GM23338 (cell line): Measurements from ENCODE around the gene BBLN. TPM values are rescaled to one million over a fixed set of nuclear protein-coding genes. Genes with fewer than 3 reads are reported as not detected.

ENCODE experiments used
- ATAC-seq: fragments of 200-7000 bp; cut with Tn5 transposase; 3 replicates; pipeline ENCODE4 v1.9.1; 2020
- DNase-seq: peaks from one replicate; pipeline ENCODE4 v3.0.0-alpha.2; 2015; ENCODE audit warnings: low spot score
- H2AFZ ChIP-seq: fragments of 200-600 bp; sonication (generic); 2 replicates; pipeline ENCODE4 v1.8.0; 2016; ENCODE audit warnings: antibody characterized with exemption, mild to moderate bottlenecking, moderate library complexity
- H3F3A ChIP-seq: fragments of 200-600 bp; sonication (generic); replicated peaks from 2 replicates; pipeline ENCODE4 v1.8.0; 2017; ENCODE audit warnings: antibody characterized with exemption, mixed run types, low read depth
- H3K27ac ChIP-seq: fragments of 200-600 bp; sonication (generic); 2 replicates; pipeline ENCODE4 v1.6.1; 2016; ENCODE audit warnings: low read depth
- H3K27me3 ChIP-seq: fragments of 200-600 bp; sonication (generic); 2 replicates; pipeline ENCODE4 v1.8.0; 2016; ENCODE audit warnings: mild to moderate bottlenecking, mixed run types, moderate library complexity; ENCODE audit not compliant: insufficient read depth
- H3K36me3 ChIP-seq: fragments of 200-600 bp; sonication (generic); 2 replicates; pipeline ENCODE4 v1.8.0; 2016; ENCODE audit warnings: mild to moderate bottlenecking; ENCODE audit not compliant: insufficient read depth
- H3K4me1 ChIP-seq: fragments of 200-600 bp; sonication (generic); 2 replicates; pipeline ENCODE4 v1.8.0; 2016; ENCODE audit warnings: mild to moderate bottlenecking, moderate library complexity; ENCODE audit not compliant: insufficient read depth
- H3K4me2 ChIP-seq: fragments of 200-600 bp; sonication (generic); 2 replicates; pipeline ENCODE4 v1.7.1; 2017; ENCODE audit warnings: mixed run types
- H3K4me3 ChIP-seq: fragments of 200-600 bp; sonication (generic); 2 replicates; pipeline ENCODE4 v1.6.1; 2016; ENCODE audit warnings: mixed run types
- H3K79me2 ChIP-seq: fragments of 200-600 bp; sonication (generic); replicated peaks from 2 replicates; pipeline ENCODE4 v1.8.0; 2017; ENCODE audit warnings: mild to moderate bottlenecking; ENCODE audit not compliant: insufficient read depth
- H3K9me2 ChIP-seq: fragments of 200-600 bp; sonication (generic); 2 replicates; pipeline ENCODE4 v1.8.0; 2017; ENCODE audit not compliant: insufficient read depth
- H4K20me1 ChIP-seq: fragments of 200-600 bp; sonication (generic); replicated peaks from 2 replicates; pipeline ENCODE4 v1.8.0; 2017; ENCODE audit warnings: mild to moderate bottlenecking; ENCODE audit not compliant: insufficient read depth
- H3K27ac Mint-ChIP-seq: 2 replicates; pipeline ENCODE4 v1.8.0; 2020; ENCODE audit warnings: inconsistent platforms, mild to moderate bottlenecking, moderate library complexity, mixed read lengths
- H3K27me3 Mint-ChIP-seq: 3 replicates; pipeline ENCODE4 v1.8.0; 2022; ENCODE audit warnings: low read depth, mild to moderate bottlenecking, moderate library complexity, mixed read lengths, inconsistent platforms; ENCODE audit not compliant: insufficient read depth, poor library complexity
- H3K36me3 Mint-ChIP-seq: 3 replicates; pipeline ENCODE4 v1.8.0; 2021; ENCODE audit warnings: low read depth, mild to moderate bottlenecking, inconsistent platforms, moderate library complexity, mixed read lengths
- H3K4me1 Mint-ChIP-seq: 3 replicates; pipeline ENCODE4 v1.8.0; 2020; ENCODE audit warnings: mild to moderate bottlenecking, inconsistent platforms, mixed read lengths
- H3K4me3 Mint-ChIP-seq: 3 replicates; pipeline ENCODE4 v1.8.0; 2021; ENCODE audit warnings: moderate library complexity, mild to moderate bottlenecking, inconsistent platforms, mixed read lengths
- H3K9me3 Mint-ChIP-seq: 3 replicates; pipeline ENCODE4 v1.8.0; 2020; ENCODE audit warnings: moderate library complexity, mild to moderate bottlenecking, inconsistent platforms, mixed read lengths
- CREB1 ChIP-seq: fragments of 250-450 bp; sonication (Bioruptor Pico); IDR thresholded peaks from 2 replicates; pipeline ENCODE4 v1.5.0; 2020; ENCODE audit warnings: low read depth, mild to moderate bottlenecking, moderate library complexity
- EZH2 ChIP-seq: fragments of 200-600 bp; sonication (generic); IDR thresholded peaks from one replicate; pipeline ENCODE4 v1.8.0; 2017; ENCODE audit warnings: antibody characterized with exemption, mild to moderate bottlenecking, low read depth; ENCODE audit not compliant: unreplicated experiment
- EZH2phosphoT487 ChIP-seq: fragments of 200-600 bp; sonication (generic); IDR thresholded peaks from one replicate; pipeline ENCODE4 v1.8.1; 2018; ENCODE audit warnings: antibody characterized with exemption; ENCODE audit not compliant: unreplicated experiment
- JUNB ChIP-seq: IDR thresholded peaks from one replicate; pipeline ENCODE4 v1.6.1; 2016; ENCODE audit warnings: antibody characterized with exemption; ENCODE audit not compliant: unreplicated experiment
- POLR2AphosphoS5 ChIP-seq: IDR thresholded peaks from 2 replicates; pipeline ENCODE4 v1.6.1; 2016; ENCODE audit warnings: antibody characterized with exemption, low read depth
- STAT1 ChIP-seq: IDR thresholded peaks from one replicate; pipeline ENCODE4 v1.6.1; 2016; ENCODE audit warnings: antibody characterized with exemption; ENCODE audit not compliant: unreplicated experiment
- ZNF114 ChIP-seq: fragments of 250-450 bp; sonication (Bioruptor Pico); IDR thresholded peaks from 2 replicates; pipeline ENCODE4 v1.5.0; 2020; ENCODE audit warnings: mild to moderate bottlenecking, moderate library complexity
- ZNF331 ChIP-seq: fragments of 250-450 bp; sonication (Bioruptor Pico); IDR thresholded peaks from 2 replicates; pipeline ENCODE4 v1.5.0; 2020; ENCODE audit warnings: low read depth, mild to moderate bottlenecking, moderate library complexity
- polyA plus RNA-seq: library from polyadenylated mRNA; unstranded; fragments of >200 nt; fragmentation: Nextera tagmentation; extraction: Ambion mirVana; gene quantifications from 2 replicates; pipeline ENCODE4 v1.2.1, GENCODE V29; 2016
- total RNA-seq: library from RNA; depleted of rRNA; stranded (reverse); fragments of >200 nt; shearing (Covaris generic); gene quantifications from 2 replicates; pipeline ENCODE4 v1.2.3, GENCODE V29; 2014
- TF ChIP-seq, protein P1 (sequence below), 2 experiments: fragments of 200-600 bp in 1 of 2; sonication (generic) in 1 of 2; conservative IDR thresholded peaks; 2 replicates each; pipeline versions ENCODE4 v1.5.1 to v1.6.1; 2016 to 2017; ENCODE audit warnings: antibody characterized with exemption in 2 of 2, low read depth in 2 of 2, mild to moderate bottlenecking in 2 of 2, moderate library complexity in 1 of 2
- TF ChIP-seq, protein P2 (sequence below): IDR thresholded peaks from 2 replicates; pipeline ENCODE4 v1.6.1; 2016; ENCODE audit warnings: antibody characterized with exemption
- TF ChIP-seq, protein P3 (sequence below): IDR thresholded peaks from one replicate; pipeline ENCODE4 v1.6.1; 2018; ENCODE audit warnings: antibody characterized with exemption; ENCODE audit not compliant: unreplicated experiment

The BBLN gene
- total and polyA plus RNA-seq, 2 experiments from 2014 or later = 171 to 246 TPM

DNA sequence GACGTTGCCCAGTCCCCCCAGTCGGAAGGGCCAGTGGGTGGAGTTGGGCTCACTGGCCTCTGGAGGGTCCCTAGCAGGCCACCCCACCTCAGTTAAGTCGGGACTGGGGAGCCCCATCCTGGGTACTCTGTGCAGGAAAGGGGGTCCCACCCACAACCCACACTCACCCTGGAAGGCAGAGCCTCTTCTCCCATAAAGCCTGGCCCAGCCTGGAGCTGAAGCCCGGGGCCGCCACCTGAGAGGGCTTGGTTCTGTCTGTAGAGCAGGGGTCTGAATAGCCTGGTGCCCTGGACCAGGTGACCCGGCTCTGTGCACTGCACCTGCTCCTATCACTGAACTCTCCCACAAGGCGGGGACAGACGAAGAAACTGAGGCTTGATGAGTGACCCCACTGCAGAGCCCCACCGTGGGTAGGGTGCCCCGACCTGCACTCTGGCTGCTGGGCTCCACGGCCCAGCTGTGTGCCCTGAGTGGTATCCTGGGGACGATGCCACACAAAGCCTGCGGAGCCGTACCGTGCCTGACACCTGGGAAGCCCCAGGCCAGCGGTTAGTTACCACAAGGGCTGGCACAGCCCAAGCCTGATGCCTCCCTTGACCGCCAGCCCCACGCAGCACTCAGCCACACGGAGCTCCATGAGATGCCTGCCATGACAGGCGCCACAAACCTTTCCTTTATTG is 39.9 kb upstream of the BBLN start (continued):
- TF ChIP-seq, protein P1, sequence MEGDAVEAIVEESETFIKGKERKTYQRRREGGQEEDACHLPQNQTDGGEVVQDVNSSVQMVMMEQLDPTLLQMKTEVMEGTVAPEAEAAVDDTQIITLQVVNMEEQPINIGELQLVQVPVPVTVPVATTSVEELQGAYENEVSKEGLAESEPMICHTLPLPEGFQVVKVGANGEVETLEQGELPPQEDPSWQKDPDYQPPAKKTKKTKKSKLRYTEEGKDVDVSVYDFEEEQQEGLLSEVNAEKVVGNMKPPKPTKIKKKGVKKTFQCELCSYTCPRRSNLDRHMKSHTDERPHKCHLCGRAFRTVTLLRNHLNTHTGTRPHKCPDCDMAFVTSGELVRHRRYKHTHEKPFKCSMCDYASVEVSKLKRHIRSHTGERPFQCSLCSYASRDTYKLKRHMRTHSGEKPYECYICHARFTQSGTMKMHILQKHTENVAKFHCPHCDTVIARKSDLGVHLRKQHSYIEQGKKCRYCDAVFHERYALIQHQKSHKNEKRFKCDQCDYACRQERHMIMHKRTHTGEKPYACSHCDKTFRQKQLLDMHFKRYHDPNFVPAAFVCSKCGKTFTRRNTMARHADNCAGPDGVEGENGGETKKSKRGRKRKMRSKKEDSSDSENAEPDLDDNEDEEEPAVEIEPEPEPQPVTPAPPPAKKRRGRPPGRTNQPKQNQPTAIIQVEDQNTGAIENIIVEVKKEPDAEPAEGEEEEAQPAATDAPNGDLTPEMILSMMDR (conservative IDR thresholded peaks at IDR 0.05; ENCODE audit: low read depth in 2 of 2) = no peak
- TF ChIP-seq, protein P2, sequence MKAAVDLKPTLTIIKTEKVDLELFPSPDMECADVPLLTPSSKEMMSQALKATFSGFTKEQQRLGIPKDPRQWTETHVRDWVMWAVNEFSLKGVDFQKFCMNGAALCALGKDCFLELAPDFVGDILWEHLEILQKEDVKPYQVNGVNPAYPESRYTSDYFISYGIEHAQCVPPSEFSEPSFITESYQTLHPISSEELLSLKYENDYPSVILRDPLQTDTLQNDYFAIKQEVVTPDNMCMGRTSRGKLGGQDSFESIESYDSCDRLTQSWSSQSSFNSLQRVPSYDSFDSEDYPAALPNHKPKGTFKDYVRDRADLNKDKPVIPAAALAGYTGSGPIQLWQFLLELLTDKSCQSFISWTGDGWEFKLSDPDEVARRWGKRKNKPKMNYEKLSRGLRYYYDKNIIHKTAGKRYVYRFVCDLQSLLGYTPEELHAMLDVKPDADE = no peak
- no peak for TF ChIP-seq STAT1
- TF ChIP-seq JUNB = no peak
- TF ChIP-seq CREB1 (CRISPR knock-in tag) = no peak
- TF ChIP-seq EZH2phosphoT487 = no peak
- no peak for TF ChIP-seq POLR2AphosphoS5
- TF ChIP-seq, protein P3, sequence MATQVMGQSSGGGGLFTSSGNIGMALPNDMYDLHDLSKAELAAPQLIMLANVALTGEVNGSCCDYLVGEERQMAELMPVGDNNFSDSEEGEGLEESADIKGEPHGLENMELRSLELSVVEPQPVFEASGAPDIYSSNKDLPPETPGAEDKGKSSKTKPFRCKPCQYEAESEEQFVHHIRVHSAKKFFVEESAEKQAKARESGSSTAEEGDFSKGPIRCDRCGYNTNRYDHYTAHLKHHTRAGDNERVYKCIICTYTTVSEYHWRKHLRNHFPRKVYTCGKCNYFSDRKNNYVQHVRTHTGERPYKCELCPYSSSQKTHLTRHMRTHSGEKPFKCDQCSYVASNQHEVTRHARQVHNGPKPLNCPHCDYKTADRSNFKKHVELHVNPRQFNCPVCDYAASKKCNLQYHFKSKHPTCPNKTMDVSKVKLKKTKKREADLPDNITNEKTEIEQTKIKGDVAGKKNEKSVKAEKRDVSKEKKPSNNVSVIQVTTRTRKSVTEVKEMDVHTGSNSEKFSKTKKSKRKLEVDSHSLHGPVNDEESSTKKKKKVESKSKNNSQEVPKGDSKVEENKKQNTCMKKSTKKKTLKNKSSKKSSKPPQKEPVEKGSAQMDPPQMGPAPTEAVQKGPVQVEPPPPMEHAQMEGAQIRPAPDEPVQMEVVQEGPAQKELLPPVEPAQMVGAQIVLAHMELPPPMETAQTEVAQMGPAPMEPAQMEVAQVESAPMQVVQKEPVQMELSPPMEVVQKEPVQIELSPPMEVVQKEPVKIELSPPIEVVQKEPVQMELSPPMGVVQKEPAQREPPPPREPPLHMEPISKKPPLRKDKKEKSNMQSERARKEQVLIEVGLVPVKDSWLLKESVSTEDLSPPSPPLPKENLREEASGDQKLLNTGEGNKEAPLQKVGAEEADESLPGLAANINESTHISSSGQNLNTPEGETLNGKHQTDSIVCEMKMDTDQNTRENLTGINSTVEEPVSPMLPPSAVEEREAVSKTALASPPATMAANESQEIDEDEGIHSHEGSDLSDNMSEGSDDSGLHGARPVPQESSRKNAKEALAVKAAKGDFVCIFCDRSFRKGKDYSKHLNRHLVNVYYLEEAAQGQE = no peak
- TF ChIP-seq EZH2 = no peak

DNA sequence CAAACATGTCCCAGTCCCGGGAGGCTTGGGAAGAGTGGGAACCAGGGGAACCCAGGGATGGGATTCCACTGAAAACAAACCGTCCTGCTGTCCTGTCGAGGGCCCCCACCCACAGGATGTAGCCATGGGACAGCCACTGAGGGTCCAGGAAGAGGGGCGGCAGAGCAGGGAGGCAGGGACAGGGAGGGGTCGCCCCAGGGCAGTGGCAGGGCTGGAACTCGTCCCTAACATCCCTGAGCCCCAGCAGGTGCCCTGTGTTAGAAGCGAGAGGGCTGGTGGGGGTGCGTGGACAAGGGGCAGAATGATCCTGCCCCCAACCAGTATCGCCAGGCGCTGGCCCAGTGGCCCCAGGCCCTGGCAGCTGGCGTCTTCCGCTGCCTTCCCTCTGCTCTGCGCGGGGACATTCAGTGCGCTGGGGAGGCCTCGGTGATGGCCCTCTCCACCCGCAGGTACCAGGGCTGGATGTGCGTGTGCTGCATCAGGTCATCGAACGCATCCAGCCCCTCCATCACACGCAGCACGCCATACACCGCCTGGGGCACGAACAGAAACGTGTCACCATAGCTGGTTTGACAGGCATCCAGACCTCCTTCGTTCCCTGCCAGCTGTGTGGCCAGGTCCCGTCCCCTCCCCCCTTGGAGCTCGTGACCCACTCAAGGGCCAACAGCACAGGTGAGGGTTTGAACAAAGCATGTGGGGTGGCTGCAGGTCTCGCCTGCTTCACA is 39.2 kb upstream of the BBLN start:
- DNase-seq (no peak), ATAC-seq (no peak)
- H3K27ac Mint-ChIP-seq = no peak overlapping the region
- Histone ChIP-seq H3K79me2 (peaks cover 11% of the 10 kb centered on the region), H3K27me3 (no peaks in the 10 kb centered on the region), H3K4me3 (no peak overlapping the region), H2AFZ (no peak overlapping the region), H3K27ac (no peak overlapping the region), H4K20me1 (peaks cover 9% of the 10 kb centered on the region), H3K36me3 (0 out of 2 replicates have a peak, but pooled peaks cover 4% of the 10 kb centered on the region), H3K4me2 (no peak overlapping the region), H3K4me1 (peaks cover 8% of the 10 kb centered on the region; the same call in 1 of the 2 replicates), H3F3A (peaks cover 7% of the 10 kb centered on the region; the same call in 1 of the 2 replicates), H3K9me2 (no peaks in the 10 kb centered on the region)
- peaks cover 24% of the 10 kb centered on the region for H3K27me3 Mint-ChIP-seq
- no peak overlapping the region for H3K4me3 Mint-ChIP-seq
- peaks cover 17% of the 10 kb centered on the region for H3K4me1 Mint-ChIP-seq
- H3K36me3 Mint-ChIP-seq = peaks cover 39% of the 10 kb centered on the region
- no peaks in the 10 kb centered on the region for H3K9me3 Mint-ChIP-seq
- TF ChIP-seq ZNF114 (CRISPR knock-in tag) (no peak), EZH2 (no peak), ZNF331 (CRISPR knock-in tag) (no peak), EZH2phosphoT487 (no peak), STAT1 (no peak), CREB1 (CRISPR knock-in tag) (no peak), POLR2AphosphoS5 (no peak), JUNB (no peak)
- TF ChIP-seq, protein P1 (conservative IDR thresholded peaks at IDR 0.05; ENCODE audit: low read depth in 2 of 2) = no peak
